HG02798 (cell line): ENCODE data around the gene LRCOL1.

ENCODE experiments used
- ATAC-seq: cut with Tn5 transposase; IDR thresholded peaks from one replicate; pipeline ENCODE4 v1.9.1; 2021; ENCODE audit warnings: mild to moderate bottlenecking; ENCODE audit not compliant: unreplicated experiment, poor library complexity

The LRCOL1 gene

DNA sequence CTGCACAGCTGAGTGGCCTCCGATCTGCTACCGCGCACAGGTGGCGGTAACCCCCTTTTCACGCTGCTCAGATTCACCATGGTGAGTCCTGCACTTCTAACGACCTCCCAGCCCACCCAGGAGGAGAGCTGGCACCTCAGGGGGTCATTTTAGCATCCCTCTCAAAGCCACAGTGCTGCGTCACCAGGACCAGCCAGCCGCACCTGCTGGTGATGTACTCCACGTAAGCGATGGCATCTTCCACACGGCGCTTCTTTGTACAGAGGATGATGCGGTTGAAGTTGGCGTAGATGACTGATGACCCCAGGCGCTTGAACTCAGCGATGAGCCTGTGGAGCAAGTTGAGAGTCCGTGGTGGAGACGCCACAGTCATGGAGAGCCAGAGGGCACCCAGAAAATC lies 27.4 kb upstream of the LRCOL1 start:
- no peak for ATAC-seq

DNA sequence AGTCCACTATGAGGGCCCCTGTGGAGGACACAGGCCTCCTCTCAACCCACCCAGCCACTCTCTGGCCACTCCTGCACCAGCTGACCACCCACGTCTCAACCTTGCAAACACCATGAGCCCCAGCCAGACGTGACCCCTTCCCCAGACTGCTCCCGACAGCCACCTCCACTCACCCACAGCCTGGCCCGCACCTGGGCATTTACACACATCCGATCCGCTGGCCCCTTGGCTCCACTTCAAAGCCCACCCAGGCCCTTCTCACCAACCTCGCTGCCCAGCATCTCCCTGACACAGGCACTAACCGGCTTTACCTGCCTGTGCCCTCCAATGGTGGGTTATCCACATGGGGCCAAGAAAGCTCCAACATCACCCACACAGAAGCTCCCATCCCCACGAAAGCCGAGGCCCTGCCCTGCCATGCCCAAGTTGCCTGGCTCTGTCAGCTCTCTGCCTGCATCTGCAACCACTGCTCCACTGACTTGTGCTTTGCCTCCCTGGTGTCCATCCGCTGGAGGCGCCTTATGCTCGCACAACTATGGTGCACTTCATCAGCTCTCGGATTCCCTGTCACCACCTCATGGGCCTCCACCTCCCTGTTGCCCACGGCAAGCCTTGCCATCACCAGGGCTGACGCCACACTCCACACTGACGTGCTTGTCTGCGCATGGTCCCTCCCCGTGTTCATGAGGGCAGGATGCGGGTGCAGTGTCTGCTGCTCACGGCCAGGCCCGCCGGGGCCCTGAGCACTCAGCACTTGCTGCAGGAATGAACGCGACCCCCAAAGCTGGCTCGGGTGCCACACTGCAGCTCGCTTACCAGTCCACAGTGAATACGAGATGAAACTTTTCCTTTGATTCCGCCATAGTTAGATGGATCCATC lies 24.9 kb upstream of the LRCOL1 start:
- ATAC-seq, result no peak

GRCh38 chr12:132634411-132634990 lies 24.1 kb upstream of the LRCOL1 start:
- no peak for ATAC-seq

GRCh38 chr12:132633901-132634300 lies 23.5 kb upstream of the LRCOL1 start:
- ATAC-seq, result no peak

GRCh38 chr12:132633398-132633797 lies 23.0 kb upstream of the LRCOL1 start:
- no peak for ATAC-seq

DNA sequence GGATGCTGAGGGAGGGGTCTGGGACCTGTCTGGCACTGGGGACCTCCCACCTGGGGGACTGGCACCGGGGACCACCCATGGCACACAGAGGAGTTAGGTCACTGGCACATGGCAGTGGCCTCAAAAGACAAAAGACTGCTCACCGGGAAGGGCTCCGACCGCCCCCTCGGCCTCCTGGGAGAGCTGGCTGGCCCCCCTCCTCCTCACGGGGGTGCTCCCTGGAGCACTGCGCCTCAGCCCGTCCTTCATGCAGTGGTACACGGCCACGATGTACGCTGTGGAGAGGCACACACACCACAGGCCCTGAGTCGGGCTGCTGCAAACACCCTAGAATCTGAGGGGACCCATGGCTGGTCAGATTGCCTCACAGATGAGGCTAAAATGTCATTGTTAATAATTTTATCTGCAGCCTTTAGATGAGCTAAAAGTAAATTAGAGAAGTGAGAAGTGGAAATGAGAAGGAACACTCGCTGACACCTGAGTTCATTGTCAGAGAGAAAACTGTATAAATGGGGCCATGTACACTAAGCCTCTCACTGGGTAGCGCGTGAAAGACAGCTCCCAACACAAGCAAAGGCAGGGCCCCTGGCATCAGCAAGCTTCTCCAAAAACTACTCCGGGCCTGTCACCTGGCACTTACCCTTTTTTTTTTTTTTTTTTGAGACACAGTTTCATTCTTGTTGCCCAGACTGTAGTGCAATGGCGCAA lies 22.3 kb upstream of the LRCOL1 start:
- ATAC-seq, result no peak

DNA sequence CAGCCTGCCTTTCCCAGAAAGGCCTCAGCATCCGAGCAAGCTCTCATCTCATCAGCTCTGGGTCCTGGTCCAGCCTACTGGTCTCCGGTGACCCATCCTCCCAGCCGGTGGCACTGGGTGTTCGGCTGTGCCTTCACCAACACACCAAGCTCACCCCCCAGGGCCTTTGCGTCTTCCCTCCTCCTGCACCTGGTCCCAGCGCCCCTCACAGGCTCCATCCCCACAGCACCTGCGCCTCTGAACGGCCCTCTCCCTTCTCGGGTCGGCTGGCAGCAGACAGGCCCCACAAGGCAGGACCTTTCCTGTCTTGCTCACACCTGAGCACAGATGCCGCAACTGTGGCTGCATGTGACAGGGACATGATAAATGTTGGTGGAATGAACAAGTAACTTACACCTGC lies 21.3 kb upstream of the LRCOL1 start:
- ATAC-seq, result no peak

DNA sequence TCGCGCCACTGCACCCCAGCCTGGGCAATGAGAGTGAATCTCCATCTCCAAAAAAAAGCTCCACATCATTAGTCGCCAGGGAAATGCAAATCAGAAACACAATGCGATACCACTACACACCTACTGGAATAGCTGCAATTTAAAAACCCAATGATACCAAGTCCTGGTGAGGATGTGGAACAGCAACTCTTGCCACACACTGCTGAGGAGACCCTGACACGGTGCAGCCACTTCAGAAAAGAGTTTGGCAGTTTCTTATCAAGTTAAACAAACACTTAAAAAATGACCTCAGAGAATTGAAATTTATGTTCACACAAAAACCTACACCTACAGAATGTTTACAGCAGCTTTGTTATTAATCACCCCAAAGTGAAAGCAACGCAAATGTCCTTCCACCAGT lies 20.3 kb upstream of the LRCOL1 start:
- no peak for ATAC-seq

DNA sequence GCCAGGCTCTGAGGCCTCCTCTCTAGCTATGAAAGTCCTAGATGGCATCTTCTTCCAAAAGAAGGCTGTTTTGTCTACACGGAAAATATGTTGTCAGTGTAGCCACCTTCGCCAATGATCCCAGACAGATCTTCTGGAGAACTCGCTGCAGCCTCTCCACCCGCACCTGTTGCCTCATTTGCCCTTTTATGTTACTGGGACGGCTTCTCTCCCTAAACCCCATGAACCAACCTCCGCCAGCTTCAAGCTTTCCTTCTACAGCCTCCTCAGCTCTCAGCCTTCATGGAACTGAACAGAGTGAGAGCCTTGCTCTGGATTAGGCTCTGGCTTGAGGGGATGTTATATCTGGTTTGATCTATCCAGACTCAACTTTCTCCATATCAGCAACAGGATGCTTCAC lies 18.9 kb upstream of the LRCOL1 start:
- ATAC-seq, result no peak

DNA sequence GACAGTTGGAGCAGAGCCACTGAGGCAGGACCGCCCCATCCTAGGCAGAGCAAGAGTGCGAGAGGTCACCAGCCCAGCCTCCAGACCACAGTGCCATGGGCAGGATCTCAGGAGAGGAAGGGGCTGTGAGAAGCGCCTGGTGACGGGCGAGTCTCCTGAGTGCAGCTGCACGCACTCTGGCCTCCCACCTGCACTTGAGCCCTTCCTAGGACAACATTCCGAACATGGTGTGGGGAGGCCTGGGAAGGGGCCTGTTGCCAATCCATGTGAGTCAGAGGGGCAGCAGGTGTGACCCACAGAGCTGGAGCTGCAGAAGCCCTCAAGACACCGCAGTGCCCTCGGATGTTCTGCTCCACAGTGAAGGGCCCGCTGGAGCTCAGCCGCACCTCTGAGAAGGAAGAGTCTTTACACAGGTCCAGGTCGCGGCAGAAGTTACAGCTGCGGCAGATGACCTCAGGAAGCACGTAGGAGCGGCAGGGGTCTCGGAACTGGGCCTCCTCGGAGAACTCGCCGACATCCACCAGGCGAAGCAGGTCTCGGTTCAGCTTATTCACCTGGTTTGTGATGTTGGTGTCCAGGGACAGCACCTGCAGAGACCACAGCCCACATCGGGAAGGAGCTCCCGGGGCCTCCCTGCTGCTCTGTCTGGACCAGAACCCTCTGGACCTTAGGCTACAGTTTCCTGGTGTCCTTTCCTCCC lies 15.5 kb upstream of the LRCOL1 start:
- ATAC-seq, result no peak

- ATAC-seq, result no peak
Measured at GRCh38 chr12:132624910-132625630, 14.7 kb upstream of the LRCOL1 start.

- ATAC-seq, result no peak
Measured at GRCh38 chr12:132624186-132624855, 13.9 kb upstream of the LRCOL1 start.

- no peak for ATAC-seq
Measured at GRCh38 chr12:132623072-132623869, 12.9 kb upstream of the LRCOL1 start.

- no peak for ATAC-seq
Measured at GRCh38 chr12:132622437-132623071, 12.2 kb upstream of the LRCOL1 start.

DNA sequence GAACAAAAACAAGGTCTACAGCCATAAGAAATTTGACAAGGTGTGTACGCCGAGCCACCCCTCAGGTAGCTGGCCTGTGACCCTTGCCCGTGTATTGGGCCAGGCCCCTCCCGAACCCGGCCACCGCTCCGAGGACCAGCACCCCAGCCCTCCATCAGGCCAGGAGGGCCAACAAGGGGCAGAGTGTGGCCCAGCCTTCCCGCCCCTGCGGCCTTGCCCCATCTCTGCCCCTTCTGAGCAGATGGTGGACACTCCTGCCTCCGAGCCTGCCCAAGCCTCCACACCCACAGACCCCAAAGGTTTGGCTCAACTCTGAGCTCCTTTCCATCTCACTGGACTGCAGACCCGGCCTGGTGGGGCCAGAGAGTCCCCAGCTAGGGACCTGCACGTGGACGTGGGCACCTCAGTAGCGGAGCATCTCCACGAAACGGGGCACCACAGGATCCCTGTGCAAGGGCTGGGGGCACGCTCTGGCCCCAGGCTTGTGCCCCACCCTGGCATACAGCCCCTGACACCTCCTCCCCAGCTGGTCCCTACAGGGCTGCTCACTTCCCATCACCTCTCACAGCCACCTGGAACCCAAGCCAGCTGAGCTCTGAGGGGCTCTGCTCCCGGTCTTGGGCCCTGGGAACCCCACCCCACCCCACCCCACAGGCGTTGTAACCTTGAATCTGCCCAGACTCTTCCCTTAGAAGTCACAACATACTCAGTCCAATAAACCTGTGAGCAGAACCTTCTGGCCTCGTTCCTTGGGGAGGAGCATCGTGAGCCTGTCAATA lies 11.5 kb upstream of the LRCOL1 start:
- ATAC-seq, result no peak

DNA sequence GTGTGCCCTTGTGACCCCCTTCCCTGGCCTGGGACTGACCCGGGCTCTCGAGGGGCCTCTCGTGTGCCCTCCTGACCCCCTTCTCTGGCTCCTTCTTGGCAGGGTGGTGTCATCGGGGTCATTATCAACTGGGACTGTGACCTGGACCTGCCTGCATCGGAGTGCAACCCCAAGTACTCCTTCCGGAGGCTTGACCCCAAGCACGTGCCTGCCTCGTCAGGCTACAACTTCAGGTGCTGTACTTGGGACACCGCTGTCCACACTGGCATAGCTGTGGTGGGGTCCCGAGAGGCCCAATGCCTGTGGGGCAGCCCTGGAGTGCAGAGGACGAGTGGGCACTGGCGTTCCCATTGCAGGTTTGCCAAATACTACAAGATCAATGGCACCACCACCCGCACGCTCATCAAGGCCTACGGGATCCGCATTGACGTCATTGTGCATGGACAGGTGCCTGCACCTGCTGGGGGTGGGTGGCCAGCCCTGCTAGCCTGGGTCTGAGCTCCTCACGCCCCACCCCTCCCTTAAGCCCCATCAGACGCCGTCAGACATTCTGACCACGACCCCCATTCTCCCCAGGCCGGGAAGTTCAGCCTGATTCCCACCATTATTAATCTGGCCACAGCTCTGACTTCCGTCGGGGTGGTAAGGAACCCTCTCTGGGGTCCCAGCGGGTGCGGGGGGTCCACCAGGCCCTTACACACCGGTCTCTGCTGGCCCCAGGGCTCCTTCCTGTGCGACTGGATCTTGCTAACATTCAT lies 10.7 kb upstream of the LRCOL1 start:
- no peak for ATAC-seq
